ENCODE results near the gene ITGB3. TPM values are rescaled to one million over a fixed set of nuclear protein-coding genes. Genes with fewer than 3 reads are reported as not detected.

Gene ITGB3
- total and polyA plus RNA-seq, 9 of the 15 experiments (the other 6 are each of a cell fraction or from before 2014, with no cell fraction given), result 0.08 to 2.6 (median 0.62) TPM; not detected in 1

DNA sequence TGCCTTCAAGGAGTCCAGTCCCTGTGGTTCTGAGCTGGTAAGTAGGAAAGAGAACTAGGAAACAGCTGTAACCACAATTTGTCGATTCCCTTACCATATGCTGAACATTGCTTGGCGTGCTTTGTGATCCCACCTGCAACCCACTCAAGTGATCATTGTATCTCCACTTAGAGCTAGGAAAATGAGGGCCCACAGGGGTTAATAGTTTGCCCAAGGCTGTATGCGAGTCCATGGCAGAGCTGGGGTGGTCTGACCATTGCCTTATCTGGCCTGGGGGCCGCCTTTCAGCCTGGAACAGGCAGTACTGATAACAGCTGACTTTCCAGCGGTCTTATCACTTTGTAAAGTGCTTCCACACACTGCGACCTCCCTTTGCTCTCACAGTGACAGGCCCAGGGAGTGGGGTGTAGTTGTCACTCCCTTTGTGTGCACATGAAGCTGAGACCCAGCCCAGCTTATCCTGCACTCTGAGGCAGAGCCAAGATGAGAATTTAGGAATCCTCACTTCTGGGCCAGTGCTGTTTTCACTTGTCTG lies 34.7 kb upstream of the ITGB3 start (continued):
- TF ChIP-seq ZBTB2 (IDR thresholded peaks at IDR 0.05) (peak; percentile 89), CBX3 (IDR thresholded peaks at IDR 0.05; ENCODE audit: borderline replicate concordance in 1 of 2, low read length in 2 of 2) (no peak), HMGN3 (IDR thresholded peaks at IDR 0.05; ENCODE audit: borderline replicate concordance, extremely low read depth, insufficient read length, low read depth, low read length) (no peak), CHCHD3 (CRISPR knock-in tag; IDR thresholded peaks at IDR 0.05) (no peak), YBX1 (IDR thresholded peaks at IDR 0.05) (no peak), ZNF696 (CRISPR knock-in tag; conservative IDR thresholded peaks at IDR 0.05) (no peak), HNRNPL (IDR thresholded peaks at IDR 0.05; ENCODE audit: low read depth, low read length) (no peak), SRSF9 (IDR thresholded peaks at IDR 0.05; ENCODE audit: borderline replicate concordance, low read depth, low read length) (no peak), ZNF644 (tag; IDR thresholded peaks at IDR 0.05; ENCODE audit: low read depth) (peak; percentile 77; the same call in 1 of the 2 replicates), SRSF3 (IDR thresholded peaks at IDR 0.05; ENCODE audit: insufficient read depth, low read length) (no peak), NCOA2 (IDR thresholded peaks at IDR 0.05; ENCODE audit: partially characterized antibody in 2 of 2) (no peak), XRCC3 (IDR thresholded peaks at IDR 0.05) (no peak), HDAC3 (IDR thresholded peaks at IDR 0.05; ENCODE audit: borderline replicate concordance, partially characterized antibody) (no peak), ZEB2 (IDR thresholded peaks at IDR 0.05) (no peak), CREB3L1 (IDR thresholded peaks at IDR 0.05; ENCODE audit: borderline replicate concordance, low read depth) (peak; percentile 36; the same call in 1 of the 2 replicates), THRA (IDR thresholded peaks at IDR 0.05) (no peak), RB1 (IDR thresholded peaks at IDR 0.05; ENCODE audit: low read depth) (peak; percentile 36; the same call in 1 of the 2 replicates), FOS (IDR thresholded peaks at IDR 0.05; ENCODE audit: extremely low read depth, insufficient read length) (no peak)
- TF ChIP-seq, protein P1, sequence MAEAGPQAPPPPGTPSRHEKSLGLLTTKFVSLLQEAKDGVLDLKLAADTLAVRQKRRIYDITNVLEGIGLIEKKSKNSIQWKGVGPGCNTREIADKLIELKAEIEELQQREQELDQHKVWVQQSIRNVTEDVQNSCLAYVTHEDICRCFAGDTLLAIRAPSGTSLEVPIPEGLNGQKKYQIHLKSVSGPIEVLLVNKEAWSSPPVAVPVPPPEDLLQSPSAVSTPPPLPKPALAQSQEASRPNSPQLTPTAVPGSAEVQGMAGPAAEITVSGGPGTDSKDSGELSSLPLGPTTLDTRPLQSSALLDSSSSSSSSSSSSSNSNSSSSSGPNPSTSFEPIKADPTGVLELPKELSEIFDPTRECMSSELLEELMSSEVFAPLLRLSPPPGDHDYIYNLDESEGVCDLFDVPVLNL (CRISPR knock-in tag; IDR thresholded peaks at IDR 0.05; ENCODE audit: low read depth), result no peak
